GM21423 (cell line): Measurements from ENCODE around the gene GOLGA6A.
A peak's percentile ranks its signal among the peaks of the same experiment; 100 is the strongest.
"Not testable (repeated sequence)": the region's sequence is repeated elsewhere in the genome, so short reads cannot be mapped to it uniquely, and the experiment has no call there.

Source experiments
- ATAC-seq: cut with Tn5 transposase; IDR thresholded peaks from one replicate; pipeline ENCODE4 v1.9.1; 2021; ENCODE audit warnings: mild to moderate bottlenecking, moderate library complexity; ENCODE audit not compliant: unreplicated experiment

GOLGA6A gene

DNA sequence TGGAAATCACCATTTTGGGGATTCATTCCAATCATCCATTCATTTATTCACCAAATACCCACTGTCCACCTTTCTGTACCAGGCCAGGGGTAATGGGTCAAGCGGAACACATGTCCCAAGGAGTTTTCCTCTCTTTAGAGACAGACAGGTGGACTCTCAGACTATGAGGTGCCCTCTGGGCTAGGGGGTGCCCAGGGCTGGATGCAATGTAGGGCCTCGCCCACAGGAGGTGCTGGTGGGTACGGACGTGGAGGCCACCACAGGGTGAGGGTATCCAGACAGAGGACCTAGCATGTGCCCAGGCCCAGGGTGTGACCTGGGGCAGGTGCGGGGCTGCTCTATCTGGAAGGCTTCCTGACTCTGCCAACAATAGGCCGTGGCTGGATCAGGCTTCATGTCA lies 26.3 kb upstream of the GOLGA6A start:
- ATAC-seq = not testable (repeated sequence)

GRCh38 chr15:74108111-74108510 lies 25.8 kb upstream of the GOLGA6A start:
- ATAC-seq = no peak

DNA sequence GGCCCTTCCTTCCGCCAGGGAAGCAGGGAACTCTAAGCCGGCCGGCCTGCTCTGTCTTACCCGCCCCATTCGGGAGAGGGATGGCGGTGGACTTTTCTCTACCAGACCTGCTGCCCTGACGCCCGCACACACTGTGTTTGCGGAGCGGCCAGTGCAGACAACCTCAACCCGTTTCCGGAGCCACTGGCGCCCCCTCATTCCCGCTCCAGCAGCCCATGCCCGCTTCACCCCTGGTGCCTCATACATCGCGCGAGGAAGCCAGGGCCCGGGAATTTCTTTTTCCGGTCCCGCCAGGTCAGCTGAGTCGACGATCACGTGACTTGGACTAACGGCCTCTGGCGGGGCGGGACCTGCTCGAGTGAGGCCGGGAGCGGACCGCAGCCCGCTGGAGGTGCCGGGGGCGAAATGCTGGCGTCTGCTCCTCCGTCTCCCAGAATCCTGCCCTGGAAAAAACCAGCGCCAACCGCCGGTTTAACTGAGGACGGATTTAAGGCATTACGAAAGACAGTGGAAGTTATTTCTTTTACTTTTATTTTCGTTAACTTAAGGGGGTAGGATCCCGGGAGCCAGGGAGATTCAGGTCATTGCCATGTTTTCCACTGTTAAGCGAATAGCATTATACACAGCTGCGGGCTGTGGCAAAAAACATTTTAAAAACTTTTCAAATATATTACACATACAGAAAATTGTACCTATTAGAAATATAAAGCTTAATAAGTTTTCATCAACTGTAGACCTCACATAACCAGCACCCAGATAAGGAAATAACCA lies 17.8 kb upstream of the GOLGA6A start:
- ATAC-seq = peak; percentile 84

- not testable (repeated sequence) for ATAC-seq
These were observed 14.6 kb upstream of the GOLGA6A start for GRCh38 chr15:74096753-74097474.

DNA sequence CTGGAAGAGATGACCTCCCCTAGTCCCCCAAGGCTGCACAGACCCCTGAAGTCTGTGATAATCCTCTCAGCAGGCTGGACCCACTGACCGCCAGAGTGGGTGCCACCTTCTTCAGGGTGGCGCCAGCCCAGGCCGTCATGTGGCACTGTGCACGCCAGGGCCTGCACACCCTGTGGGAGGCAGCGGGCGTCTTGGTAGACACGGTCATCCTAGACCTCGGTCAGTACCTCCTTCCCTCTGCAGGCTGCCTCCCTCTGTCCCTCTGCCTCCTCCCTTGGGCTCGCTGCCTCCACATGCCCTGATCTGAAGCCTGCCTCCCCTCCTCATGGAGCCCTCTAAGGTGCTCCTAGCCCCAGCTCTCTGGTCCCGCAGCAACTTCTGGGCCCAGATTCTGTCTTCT lies 13.3 kb upstream of the GOLGA6A start:
- ATAC-seq = not testable (repeated sequence)

- ATAC-seq = not testable (repeated sequence)
These were observed 12.2 kb upstream of the GOLGA6A start for GRCh38 chr15:74094567-74094966.

DNA sequence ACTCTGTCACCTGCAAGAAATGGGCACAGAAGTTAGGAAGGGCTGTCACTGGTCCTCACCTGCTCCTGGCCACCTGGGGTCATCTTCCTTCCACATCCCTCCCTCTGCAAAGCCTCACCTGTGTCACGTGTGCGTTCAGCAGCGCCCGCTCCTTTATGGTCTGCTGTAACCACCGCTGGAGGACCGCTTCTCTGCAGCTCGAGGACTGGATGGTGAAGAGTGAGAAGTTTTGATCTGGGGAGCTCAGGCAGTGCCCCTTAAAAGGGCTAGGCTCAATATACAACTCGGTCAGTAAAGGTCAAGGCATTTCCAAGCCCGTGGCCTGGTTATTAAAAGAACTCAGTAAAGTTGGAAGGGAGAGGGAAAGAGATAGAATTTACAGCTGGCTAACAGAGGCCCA lies 6.6 kb downstream of the GOLGA6A start:
- not testable (repeated sequence) for ATAC-seq

- not testable (repeated sequence) for ATAC-seq
These were observed 9.6 kb downstream of the GOLGA6A start for GRCh38 chr15:74072614-74073337.

DNA sequence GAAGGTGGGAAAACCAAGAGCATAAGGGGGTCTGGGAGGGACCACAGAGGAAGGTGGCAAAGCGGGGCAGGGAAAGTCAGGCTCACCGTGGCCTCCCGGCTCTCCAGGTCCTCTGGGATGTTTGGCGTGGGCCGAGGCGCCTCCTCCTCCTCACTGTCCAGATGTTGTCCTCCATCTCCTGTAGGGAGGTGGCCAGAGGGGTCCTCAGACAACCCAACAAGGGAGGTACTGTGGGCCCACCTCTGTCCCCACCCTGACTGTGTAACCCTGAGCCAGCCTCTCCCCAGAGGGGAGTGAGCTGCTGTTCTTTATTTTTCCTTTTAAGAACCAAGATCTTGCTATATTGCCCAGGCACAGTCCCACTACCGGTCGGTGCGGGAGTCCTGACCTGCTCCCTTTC lies 10.2 kb downstream of the GOLGA6A start:
- not testable (repeated sequence) for ATAC-seq

DNA sequence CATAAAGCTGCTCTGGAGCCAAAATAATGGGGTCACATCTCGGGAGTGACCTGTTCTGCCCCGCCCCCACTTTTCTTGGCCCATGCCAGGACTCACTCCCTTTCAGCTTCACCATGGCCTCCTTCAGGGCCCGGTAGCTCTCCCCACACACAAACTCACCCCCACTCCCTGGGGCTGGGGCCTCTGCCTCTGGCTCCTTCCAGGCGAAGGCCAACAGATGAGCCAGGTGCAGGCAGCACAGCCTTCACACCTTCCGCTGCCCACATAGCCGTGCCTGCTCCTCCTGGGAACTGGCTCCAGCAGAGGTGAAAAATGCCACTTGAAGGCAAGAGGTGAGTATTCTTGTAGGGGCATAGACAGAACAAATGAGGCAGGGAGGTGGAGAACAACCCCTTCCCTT lies 10.7 kb downstream of the GOLGA6A start:
- not testable (repeated sequence) for ATAC-seq

- not testable (repeated sequence) for ATAC-seq
These were observed 16.5 kb downstream of the GOLGA6A start for GRCh38 chr15:74065684-74066411.

DNA sequence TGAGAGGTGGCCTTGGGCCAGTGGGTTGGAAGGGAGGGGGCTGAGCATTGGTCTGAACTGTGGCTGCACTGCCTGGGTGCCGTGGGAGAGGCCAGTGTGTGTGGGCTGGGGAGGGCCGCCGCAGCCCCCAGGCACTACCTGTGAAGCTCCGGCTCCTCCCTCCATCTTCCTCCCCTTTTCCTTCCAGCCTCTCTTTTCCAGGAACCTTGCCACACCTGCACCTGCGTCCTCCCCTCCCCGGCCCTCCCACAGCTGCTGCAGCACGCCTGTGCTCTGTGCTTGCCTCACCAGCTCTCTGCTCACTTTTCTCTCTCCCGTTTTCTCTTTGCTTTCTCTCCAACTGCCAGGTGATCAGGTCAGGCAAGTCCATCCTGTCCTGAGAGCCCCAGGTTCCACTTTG lies 17.5 kb downstream of the GOLGA6A start:
- not testable (repeated sequence) for ATAC-seq

- ATAC-seq = not testable (repeated sequence)
These were observed 18.2 kb downstream of the GOLGA6A start for GRCh38 chr15:74064183-74064582.

GRCh38 chr15:74063425-74064146 lies 18.8 kb downstream of the GOLGA6A start:
- not testable (repeated sequence) for ATAC-seq

DNA sequence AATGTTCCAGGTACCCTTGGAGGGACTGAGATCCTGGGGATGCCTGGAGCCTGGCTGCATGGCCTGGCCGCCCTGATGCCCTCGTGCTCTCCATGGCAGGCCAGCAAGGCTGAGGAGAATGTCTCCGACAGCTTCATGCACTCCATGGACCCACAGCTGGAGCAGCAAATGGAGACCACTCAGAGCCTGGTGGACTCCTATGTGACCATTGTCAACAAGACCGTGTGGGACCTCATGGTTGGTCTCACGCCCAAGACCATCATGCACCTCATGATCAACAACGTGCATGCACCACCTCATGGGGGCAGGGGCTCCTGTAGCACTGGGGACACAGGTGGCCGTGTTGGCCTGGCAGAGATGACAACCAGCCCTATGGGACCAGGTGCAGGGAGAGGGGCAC lies 19.7 kb downstream of the GOLGA6A start:
- ATAC-seq = no peak

DNA sequence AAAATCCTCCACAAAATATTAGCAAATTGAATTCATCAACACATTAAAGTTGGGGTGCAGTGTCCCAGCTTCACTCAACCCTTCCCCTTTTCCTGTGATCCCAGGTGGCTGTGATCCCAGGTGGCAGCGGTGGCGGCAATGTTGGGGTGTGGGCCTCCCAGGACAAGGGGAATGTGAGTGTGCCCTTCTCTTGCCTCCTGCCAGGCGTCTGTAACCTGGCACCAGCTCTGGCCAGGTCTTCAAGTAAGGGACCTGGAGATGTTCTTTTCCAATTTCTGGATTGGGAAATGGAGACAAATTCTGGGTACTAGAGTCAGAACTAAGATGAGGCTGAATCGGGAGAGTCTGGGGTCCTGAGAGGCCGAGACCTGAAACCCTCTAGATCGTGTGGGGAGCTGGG lies 20.1 kb downstream of the GOLGA6A start:
- ATAC-seq = no peak

GRCh38 chr15:74060251-74060650 lies 22.1 kb downstream of the GOLGA6A start:
- no peak for ATAC-seq

DNA sequence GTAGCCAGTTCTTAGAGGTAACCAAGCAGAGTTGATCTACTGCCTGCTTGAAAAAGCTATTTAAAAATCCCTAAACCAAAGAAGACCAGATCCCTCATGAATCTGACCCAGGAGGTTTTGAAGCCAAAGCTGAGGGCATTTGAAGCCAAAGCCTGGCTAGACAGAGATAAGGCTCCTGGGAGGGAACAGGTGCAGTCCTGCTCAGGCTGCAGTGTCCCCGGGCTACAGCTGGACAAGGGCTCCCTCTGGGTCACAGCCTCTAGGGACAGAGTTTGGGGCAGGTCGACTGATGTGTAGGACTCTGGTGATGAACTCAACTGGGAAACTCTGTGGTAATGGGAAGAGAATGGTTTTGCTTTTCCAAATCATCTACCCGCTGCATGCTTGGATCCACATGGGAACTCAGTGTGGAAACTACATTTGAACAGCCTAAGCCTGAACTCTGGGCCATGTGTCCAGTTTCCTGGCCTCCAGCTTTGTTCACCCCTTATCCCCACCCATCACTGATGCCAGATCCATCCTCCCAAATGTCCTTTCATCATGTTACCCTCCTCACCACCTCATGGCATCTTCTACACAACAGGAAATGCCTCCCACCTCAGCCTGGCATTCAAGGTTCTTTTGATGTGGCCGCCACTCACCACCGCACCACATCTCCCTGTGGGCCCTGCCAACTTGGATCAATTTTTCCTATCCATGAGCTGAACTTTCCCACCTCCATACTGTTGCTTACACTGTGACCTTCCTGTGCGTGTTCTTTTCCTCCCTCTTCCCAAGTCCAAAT lies 23.1 kb downstream of the GOLGA6A start:
- not testable (repeated sequence) for ATAC-seq

GRCh38 chr15:74056330-74056729 lies 26.0 kb downstream of the GOLGA6A start:
- ATAC-seq = not testable (repeated sequence)
